NCI-H82 treated with DMSO at 0.1 percent for 48 hours (cell line): Measurements from ENCODE around the gene SPOCK3.
"Not testable (repeated sequence)": the region's sequence is repeated elsewhere in the genome, so short reads cannot be mapped to it uniquely, and the experiment has no call there.

Source experiments
- DNase-seq: peaks from one replicate; lab custom pipeline; 2025; ENCODE audit not compliant: unreplicated experiment; lab: John Stamatoyannopoulos, UW

SPOCK3 gene

GRCh38 chr4:167234316-167234881, at the start of gene SPOCK3:
Gene SPOCK3, minus strand, starts transcription at chr4:167234494.
- no peak for DNase-seq

GRCh38 chr4:167282171-167282864, 48.0 kb upstream of the SPOCK3 start:
- DNase-seq, result no peak

GRCh38 chr4:167281545-167281944, 47.3 kb upstream of the SPOCK3 start:
- not testable (repeated sequence) for DNase-seq

DNA sequence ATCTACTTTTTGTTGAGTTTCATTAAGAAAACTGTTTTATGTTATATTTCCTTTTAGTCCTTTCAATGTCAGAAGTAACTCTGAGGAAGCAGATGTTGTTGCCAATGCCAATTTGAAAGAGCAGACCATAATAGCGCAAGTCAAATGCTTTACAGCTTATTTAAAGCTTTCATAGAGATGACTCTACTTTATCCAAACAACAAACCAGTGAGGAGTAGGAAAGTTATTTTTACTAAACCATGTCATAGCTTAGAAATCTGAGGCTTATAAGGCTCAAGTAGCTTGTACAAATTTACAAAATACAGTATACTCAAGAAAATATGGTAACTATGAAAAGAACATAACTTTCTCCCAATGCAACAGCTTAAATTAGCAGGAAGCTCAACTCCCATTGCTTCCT, 40.1 kb upstream of the SPOCK3 start:
- no peak for DNase-seq

GRCh38 chr4:167265231-167265630, 30.9 kb upstream of the SPOCK3 start:
- no peak for DNase-seq

- no peak for DNase-seq
Observed at GRCh38 chr4:167248271-167248670, 14.0 kb upstream of the SPOCK3 start.

- no peak for DNase-seq
Observed at GRCh38 chr4:167239627-167240026, 5.3 kb upstream of the SPOCK3 start.

DNA sequence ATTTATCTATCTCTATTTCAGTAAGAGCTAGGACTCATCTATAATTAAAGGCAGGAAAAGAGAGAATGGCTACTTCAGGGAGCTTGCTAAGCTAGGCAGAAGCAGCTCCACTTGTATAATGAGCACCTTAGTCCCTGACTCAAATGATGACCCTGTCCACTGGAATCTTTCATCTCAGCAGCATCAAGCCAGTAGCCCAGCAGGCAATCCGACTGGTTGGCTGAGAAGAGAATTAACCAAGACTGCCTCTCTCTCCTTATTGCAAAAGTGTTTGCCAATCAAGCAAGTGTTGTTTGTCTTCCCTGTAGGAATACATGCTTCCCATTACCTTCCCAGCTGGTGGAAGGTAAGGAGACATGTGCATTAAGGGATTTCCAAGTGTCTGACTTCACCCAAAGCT, 3.9 kb upstream of the SPOCK3 start:
- no peak for DNase-seq

- DNase-seq, result no peak
Observed at GRCh38 chr4:167233685-167234315, 494 bp downstream of the SPOCK3 start.

- no peak for DNase-seq
Observed at GRCh38 chr4:167232805-167233684, 1.2 kb downstream of the SPOCK3 start.

DNA sequence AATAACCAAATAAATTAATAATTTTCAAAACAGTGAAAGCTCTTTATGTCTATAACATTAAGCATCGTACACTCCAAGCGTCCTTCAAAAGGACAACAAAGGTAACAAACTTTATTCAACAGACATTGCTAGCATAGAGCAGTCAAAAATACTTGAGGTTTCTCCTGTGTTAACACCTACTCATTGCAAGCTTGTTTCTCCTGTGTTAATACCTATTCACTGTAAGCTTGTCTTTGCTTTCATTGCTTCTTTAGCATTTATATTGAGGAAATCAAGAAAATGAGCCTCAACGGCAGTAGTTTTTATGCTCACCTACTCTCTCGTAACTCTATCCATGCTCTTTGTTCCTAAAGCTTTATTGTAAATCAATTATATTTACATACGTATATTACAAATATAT, 3.5 kb downstream of the SPOCK3 start:
- DNase-seq, result no peak

DNA sequence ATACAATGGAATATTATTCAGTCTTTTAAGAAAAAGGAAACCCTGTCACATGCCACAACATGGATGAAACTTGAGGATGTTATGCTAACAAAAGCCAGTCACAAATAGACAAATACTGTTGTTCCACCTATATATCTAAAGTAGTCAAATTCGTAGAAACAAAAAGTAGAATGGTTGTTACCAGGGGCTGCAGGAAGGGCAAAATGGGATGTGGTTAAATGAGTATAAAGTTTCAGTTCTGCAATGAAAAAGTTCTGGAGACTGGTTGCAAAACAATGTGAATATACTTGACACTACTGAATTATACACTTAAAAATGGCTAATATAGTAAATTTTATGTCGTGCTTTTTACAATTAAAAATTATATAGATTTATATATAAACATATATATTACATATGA, 12.2 kb downstream of the SPOCK3 start:
- DNase-seq, result no peak

GRCh38 chr4:167221084-167221483, 13.2 kb downstream of the SPOCK3 start:
- DNase-seq, result no peak

DNA sequence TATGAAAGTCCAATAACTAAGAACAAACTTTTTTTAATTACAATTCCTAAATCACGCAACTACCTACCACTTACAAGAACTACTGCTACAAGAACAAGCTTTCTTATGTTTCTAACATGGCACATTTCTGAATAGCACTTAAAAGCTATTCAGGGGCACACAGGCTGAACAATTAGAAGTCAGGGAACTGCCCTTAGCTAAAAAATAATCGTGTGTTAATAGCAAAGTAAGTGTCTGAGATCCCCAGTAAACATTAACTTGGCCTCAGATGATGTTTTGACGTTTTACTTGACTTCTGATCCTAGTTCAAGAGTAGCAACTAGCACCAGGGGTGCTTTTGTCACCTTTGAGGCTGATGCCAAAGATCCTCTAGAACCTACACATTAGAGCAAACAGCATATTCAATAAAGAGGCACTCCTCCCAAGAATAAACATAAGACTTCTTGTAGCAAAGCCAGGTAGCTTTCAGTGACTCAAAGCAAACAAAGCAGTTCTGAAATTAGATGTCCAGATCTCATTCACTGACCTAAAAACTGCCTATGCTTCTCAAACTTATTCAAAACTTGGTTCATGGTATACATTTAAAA, 16.2 kb downstream of the SPOCK3 start:
- no peak for DNase-seq

GRCh38 chr4:167216783-167217182, 17.5 kb downstream of the SPOCK3 start:
- DNase-seq, result no peak

DNA sequence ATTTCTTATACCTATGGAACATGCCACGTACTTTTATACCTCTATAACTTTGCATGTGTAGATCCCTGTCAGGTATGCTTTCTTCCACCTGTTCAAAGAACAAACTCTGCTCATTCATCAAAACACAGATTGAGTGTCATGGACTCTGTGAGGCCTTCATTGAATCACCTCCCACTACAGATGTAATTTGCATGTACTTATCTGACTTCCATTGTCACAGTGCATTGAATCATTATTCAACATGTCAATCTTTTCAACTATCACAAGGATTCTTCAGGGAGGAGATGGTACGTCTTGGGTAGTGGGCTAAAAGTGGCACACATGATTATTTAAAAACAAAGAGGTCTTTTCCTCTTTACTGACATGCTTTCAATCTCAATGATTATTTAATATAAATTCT, 24.1 kb downstream of the SPOCK3 start:
- DNase-seq, result no peak

DNA sequence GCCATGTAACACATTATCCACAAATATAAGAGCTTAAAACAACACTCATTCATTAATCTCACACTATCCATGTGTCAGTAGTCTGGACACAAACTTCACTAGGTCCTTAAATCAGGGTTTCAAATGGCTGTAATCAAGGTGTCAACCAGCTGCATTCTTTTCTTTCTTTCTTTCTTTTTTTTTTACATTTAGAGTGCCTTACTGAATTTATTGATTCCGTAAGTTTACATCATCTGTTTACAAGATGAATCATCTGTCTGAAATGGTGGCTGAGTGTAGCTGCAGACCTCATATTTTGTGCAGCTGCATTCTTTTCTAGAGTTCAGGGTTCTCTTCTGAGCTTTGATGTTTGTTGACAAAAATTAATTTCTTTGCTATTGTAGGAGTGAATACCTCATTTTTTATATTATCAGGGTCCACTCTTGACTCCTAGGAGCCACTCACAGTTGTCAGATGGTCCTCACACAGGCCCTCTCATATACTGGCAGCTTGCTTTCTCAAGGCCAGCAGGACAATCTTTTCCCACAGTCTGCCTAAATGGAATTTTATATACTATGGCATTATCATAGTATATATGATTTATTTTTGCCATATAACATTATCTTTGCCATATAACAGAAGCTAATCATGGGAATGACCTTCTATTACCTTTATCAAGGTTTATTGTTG, 37.8 kb downstream of the SPOCK3 start:
- no peak for DNase-seq

GRCh38 chr4:167190379-167190778, 43.9 kb downstream of the SPOCK3 start:
- DNase-seq, result no peak

DNA sequence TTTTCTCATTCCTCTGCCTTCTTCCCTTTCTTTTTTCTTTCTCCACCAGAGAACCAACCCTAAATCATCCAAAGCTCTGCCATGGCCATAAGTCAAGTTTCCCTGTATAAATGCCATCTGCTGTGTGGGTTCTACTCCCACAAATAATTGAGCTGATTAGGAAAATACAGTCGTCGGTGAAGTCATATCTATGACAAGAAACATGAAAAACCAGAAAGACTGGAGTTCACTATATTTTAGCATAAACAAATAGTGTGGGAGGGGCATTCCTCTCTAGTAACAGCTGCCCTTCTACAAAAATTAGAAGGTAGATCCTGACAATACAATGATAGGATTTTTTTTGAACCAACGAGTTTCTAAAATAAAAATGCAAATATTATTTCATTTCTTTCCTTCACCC, 48.8 kb downstream of the SPOCK3 start:
- DNase-seq, result no peak

GRCh38 chr4:167183036-167183435, 51.3 kb downstream of the SPOCK3 start:
- no peak for DNase-seq

DNA sequence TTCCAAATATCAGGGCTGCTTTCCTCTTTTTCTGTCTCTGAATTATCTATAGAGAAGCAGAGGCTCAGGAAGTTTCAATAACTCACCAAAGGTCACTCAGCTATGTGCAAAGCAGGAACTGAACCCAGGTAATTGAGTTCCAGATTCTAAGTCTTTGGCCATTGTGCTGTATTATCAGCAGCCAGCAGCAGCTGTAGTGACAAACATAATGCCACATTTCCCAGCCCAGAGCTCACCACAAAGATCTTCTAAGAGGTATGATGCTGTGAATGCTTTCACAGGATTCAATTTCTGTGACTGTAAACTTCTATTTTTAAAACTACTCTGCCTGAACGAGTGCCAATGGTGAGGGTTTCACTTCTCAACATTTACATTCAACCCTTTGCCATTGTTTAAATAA, 56.4 kb downstream of the SPOCK3 start:
- no peak for DNase-seq
